Measurements from ENCODE around the gene ESRRA. TPM values are rescaled to one million over a fixed set of nuclear protein-coding genes. Genes with fewer than 3 reads are reported as not detected.

Gene ESRRA
- total RNA-seq: 10 to 100 TPM; 33.9 to 35.1 TPM

DNA sequence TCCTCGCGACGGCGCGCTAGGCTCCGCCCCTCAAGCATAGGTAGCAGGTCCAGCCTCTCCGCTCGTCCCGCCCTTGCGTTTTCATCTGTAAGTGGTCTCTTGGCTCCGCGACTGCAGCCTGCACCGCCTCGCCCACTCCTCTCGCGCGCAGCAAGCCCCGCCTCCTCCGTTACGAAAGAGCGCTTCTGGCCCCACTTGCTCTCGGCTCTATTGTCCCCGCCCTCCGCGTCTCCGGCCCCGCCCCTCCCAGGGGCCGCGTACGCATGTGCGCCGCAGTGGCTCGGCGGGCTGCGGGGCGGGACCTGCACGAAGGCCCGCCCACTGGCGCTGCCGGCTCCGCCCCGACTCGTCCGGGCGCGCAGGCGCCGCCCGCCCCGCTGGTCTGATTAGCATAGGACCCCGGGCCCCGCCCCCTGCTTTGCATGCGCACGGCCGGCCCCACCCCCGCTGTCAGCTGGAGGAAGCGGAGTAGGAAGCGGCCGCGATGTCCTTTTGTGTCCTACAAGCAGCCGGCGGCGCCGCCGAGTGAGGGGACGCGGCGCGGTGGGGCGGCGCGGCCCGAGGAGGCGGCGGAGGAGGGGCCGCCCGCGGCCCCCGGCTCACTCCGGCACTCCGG, at the start of gene ESRRA:
Gene ESRRA (plus strand): TSS at position 450 of the 616 bp plus-strand sequence. CDS start 1,656 bp downstream, outside the sequence.
- DNase-seq (peak; percentile 100), ATAC-seq (ENCODE audit: low read depth) (peak; percentile 77)
- peaks cover 23% of the 10 kb centered on the region for H3K4me1 Mint-ChIP-seq
- no peaks in the 10 kb centered on the region for H3K9me3 Mint-ChIP-seq
- POLR2A ChIA-PET: interaction anchor here (0.8 to 5.2 kb wide), 15 partner anchors 13 to 344 kb away, joined by 3 to 76 read pairs (median 14); partner anchors contain the start of genes BAD, CCDC88B, FERMT3 and FKBP2
- H3K27ac Mint-ChIP-seq: peak within 1 kb of the TSS; percentile 98
- peaks cover 19% of the 10 kb centered on the region for H3K27me3 Mint-ChIP-seq
- H3K4me3 Mint-ChIP-seq: peak within 1 kb of the TSS; percentile 94
- peaks cover 4% of the 10 kb centered on the region for H3K36me3 Mint-ChIP-seq

DNA sequence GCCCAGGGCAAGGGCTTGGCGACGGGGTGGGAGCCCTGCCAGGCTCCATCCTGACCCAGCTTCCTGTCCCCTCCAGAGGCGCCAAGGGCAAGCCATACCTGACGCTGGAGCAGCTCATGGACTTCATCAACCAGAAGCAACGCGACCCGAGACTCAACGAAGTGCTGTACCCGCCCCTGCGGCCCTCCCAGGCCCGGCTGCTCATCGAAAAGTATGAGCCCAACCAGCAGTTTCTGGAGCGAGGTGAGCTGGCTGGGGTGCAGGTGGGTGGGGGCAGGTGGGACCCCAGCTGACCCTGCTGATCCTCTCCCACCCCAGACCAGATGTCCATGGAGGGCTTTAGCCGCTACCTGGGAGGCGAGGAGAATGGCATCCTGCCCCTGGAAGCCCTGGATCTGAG, 49.0 kb upstream of the ESRRA start:
- Mint-ChIP-seq H3K4me3 (no peak overlapping the region), H3K27ac (no peak overlapping the region), H3K9me3 (no peaks in the 10 kb centered on the region), H3K4me1 (peaks cover 20% of the 10 kb centered on the region), H3K27me3 (no peaks in the 10 kb centered on the region), H3K36me3 (peaks cover 17% of the 10 kb centered on the region)
- POLR2A ChIA-PET: interaction anchor here (0.7 to 1.6 kb wide), 3 partner anchors 12 to 34 kb away, joined by 3 to 4 read pairs (median 4); partner anchors contain the start of gene FKBP2
- DNase-seq (no peak), ATAC-seq (ENCODE audit: low read depth) (no peak)

DNA sequence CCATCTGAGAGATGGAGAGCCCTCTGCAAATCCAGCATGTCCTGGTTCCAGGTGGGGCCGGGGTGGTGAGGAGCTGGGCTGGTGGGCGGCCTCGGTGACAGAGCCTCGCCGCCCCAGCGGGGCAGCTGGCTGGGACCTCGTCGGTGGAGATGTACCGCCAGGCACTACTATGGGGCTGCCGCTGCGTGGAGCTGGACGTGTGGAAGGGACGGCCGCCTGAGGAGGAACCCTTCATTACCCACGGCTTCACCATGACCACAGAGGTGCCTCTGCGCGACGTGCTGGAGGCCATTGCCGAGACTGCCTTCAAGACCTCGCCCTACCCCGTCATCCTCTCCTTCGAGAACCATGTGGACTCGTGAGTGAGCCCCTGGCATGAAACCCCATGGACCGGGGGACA, 47.0 kb upstream of the ESRRA start:
- DNase-seq (no peak), ATAC-seq (ENCODE audit: low read depth) (no peak)
- Mint-ChIP-seq H3K27ac (no peak overlapping the region), H3K9me3 (no peaks in the 10 kb centered on the region), H3K4me3 (no peak overlapping the region), H3K4me1 (peaks cover 14% of the 10 kb centered on the region), H3K36me3 (peaks cover 19% of the 10 kb centered on the region), H3K27me3 (no peaks in the 10 kb centered on the region)
- POLR2A ChIA-PET: interaction anchor here (0.9 to 1.2 kb wide), 3 partner anchors 11 to 54 kb away, joined by 3 read pairs; partner anchors contain the start of gene FKBP2

DNA sequence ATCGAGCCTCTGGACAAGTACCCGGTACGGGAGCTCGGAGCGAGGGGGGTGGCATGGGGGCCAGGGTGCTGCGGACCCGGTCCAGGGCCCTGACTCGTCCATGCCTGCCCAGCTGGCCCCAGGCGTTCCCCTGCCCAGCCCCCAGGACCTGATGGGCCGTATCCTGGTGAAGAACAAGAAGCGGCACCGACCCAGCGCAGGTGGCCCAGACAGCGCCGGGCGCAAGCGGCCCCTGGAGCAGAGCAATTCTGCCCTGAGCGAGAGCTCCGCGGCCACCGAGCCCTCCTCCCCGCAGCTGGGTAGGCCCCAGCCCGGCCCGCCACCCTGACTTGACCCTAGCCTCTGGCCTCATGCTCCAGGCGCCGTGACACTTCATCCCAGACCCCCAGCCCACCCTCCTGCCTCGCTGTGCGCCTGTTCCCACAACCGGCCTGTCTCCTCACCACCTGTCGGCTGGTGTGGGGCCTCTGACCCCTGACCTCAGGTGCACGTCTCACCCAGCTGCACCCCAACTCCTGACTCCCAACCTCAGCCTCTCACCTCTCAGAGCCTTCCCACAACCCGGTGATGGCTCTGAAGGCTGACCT, 46.3 kb upstream of the ESRRA start:
- H3K27me3 Mint-ChIP-seq: no peaks in the 10 kb centered on the region
- POLR2A ChIA-PET: interaction anchor here (0.9 to 1.2 kb wide), 2 partner anchors 10 to 18 kb away, joined by 3 read pairs; partner anchors contain the start of gene FKBP2
- H3K4me3 Mint-ChIP-seq: no peak overlapping the region
- H3K4me1 Mint-ChIP-seq: peaks cover 8% of the 10 kb centered on the region
- DNase-seq (no peak), ATAC-seq (ENCODE audit: low read depth) (no peak)
- no peak overlapping the region for H3K27ac Mint-ChIP-seq
- peaks cover 17% of the 10 kb centered on the region for H3K36me3 Mint-ChIP-seq
- no peaks in the 10 kb centered on the region for H3K9me3 Mint-ChIP-seq

DNA sequence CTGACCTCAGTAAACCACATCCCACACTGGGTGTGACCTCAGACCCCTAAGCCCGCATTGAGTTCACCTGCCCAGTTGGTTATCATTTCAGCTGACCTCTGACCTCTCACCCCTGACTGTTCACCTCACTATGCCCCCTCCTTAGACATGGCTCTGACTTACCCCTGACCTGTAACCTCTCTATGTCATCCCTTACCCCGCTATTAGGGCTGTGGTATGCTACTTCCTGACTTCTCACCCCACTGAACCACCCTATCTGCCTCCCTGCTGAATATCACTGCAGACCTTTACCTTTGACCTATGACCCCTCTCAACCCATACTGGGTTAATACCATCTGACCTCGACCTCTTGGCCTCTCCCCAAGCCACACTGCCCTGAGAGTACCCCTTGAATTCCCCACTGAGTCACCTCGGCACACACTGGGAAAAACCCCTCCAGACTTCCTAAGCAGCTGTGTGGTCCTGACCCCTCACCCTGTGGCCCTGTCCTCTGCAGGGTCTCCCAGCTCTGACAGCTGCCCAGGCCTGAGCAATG, 45.7 kb upstream of the ESRRA start:
- DNase-seq: no peak
- Mint-ChIP-seq H3K27ac (no peak overlapping the region), H3K36me3 (peaks cover 17% of the 10 kb centered on the region), H3K27me3 (no peaks in the 10 kb centered on the region), H3K9me3 (no peaks in the 10 kb centered on the region), H3K4me3 (no peak overlapping the region), H3K4me1 (peaks cover 7% of the 10 kb centered on the region)
- no peak for ATAC-seq (ENCODE audit: low read depth)
- POLR2A ChIA-PET: no interaction called here

DNA sequence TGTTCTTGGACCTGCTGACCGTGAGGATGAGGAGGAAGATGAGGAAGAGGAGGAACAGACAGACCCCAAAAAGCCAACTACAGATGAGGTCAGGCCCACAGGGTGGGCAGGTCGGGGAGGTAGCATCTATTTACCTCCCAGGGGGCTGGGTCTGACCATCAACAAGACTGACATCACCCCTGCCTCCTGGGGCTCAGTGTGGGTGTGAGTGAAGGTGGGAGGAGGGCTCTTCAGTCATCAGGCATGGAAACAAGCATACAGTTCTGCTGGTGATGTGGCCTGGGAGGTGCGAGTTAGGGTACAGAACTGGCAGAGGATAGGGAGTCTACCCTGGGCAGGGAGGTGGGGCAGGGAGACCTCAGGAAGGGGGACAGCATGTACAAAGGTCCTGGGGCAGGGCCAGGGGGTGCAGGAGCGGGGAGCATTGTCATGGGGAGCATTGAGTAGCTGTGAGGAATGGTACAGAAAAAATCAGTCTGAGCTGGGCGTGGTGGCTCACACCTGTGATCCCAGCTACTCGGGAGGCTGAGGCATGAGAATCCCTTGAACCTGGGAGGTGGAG, 45.1 kb upstream of the ESRRA start:
- POLR2A ChIA-PET: interaction anchor here (1.0 to 1.5 kb wide), 3 partner anchors 9 to 13 kb away, joined by 3 to 5 read pairs (median 3); partner anchors contain the start of gene PPP1R14B
- Mint-ChIP-seq H3K27me3 (no peaks in the 10 kb centered on the region), H3K27ac (peak overlapping the region; percentile 33), H3K36me3 (peaks cover 16% of the 10 kb centered on the region), H3K9me3 (no peaks in the 10 kb centered on the region), H3K4me3 (no peak overlapping the region), H3K4me1 (peaks cover 7% of the 10 kb centered on the region)
- ATAC-seq (ENCODE audit: low read depth) (no peak), DNase-seq (no peak)

DNA sequence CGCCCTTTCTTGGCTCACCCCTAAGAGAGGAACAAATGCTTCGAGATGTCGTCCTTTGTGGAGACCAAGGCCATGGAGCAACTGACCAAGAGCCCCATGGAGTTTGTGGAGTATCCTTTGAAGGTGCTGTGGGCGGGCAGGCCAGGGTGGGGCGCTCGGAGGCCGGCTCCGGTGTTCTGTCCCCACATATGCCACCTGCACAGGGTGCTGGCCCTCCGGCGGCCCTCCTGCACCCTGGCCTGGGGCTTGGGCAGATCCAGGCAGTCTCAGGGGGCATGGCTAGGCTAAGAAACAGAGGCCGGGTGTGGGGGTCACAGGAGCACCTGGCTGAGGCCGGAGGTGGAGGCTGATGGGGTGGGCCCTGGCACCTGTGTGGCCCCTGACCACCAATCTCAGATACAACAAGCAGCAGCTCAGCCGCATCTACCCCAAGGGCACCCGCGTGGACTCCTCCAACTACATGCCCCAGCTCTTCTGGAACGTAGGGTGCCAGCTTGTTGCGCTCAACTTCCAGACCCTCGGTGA, 43.7 kb upstream of the ESRRA start:
- no peak for ATAC-seq (ENCODE audit: low read depth)
- peaks cover 16% of the 10 kb centered on the region for H3K36me3 Mint-ChIP-seq
- no peaks in the 10 kb centered on the region for H3K27me3 Mint-ChIP-seq
- no peak overlapping the region for H3K27ac Mint-ChIP-seq
- POLR2A ChIA-PET: interaction anchor here (0.7 to 1.5 kb wide), 3 partner anchors 8 to 1421 kb away, joined by 3 read pairs; no protein-coding TSS in a partner anchor
- peaks cover 7% of the 10 kb centered on the region for H3K4me1 Mint-ChIP-seq
- no peak for DNase-seq
- H3K9me3 Mint-ChIP-seq: no peaks in the 10 kb centered on the region
- H3K4me3 Mint-ChIP-seq: no peak overlapping the region

DNA sequence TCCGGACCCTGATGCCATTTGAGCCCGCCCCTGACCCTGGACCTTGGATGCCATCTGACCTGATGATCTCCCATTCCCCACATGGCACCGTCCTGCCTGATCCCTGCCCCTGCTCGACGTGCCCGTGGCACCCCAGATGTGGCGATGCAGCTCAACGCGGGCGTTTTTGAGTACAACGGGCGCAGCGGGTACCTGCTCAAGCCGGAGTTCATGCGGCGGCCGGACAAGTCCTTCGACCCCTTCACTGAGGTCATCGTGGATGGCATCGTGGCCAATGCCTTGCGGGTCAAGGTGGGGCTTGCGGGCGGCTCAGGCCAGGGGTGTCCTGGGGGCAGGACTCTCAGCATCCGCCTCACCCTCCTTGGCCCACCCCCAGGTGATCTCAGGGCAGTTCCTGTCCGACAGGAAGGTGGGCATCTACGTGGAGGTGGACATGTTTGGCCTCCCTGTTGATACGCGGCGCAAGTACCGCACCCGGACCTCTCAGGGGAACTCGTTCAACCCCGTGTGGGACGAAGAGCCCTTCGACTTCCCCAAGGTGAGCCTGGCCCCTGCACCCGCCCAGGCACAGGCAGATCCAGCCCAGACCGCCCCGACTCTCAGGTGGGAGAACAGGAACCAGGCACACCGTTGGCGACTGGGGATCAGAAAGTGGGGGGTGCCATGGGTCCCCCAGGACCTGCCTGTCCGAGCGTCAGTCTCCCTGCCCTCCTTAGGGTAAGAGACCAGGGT, 42.9 kb upstream of the ESRRA start:
- Mint-ChIP-seq H3K4me1 (peaks cover 7% of the 10 kb centered on the region), H3K27ac (no peak overlapping the region), H3K36me3 (peaks cover 16% of the 10 kb centered on the region), H3K4me3 (no peak overlapping the region), H3K27me3 (no peaks in the 10 kb centered on the region), H3K9me3 (no peaks in the 10 kb centered on the region)
- ATAC-seq (ENCODE audit: low read depth) (no peak), DNase-seq (no peak)
- POLR2A ChIA-PET: no interaction called here

DNA sequence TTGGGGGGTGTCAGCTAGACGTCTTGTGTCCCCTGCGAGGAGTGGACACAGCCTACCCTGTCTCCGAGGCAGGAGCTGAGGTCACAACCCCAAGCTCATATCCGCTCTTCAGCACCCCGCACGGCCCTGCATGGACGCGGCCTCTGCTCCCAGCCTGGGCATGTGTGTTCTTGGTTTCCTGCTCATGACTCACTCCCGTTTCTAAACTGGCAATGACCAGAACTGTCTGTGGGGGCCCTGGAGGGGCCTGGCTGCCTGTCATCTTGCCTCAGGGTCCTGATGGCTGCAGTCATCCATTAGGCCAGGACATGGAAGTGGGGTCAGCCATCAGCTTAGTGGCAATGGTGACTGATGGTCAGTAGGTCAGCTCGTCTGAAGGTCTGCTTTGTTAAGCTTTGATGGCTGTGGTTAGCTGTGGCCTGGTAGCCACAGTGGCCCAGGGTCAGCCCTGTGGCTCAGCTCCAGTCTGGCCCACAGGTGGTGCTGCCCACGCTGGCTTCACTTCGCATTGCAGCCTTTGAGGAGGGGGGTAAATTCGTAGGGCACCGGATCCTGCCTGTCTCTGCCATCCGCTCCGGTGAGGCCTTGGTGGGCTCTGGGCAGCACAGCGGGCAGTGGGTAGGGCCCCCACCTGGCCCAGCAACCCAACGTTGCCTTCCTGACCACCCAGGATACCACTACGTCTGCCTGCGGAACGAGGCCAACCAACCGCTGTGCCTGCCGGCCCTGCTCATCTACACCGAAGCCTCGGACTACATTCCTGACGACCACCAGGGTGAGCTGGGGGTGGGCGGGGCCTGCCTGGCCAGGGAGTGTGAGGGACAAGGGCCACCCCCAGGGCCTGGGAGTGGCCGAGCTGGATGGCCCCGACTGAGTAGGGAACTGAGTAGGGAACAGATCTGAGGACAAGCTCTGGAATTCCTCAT, 42.0 kb upstream of the ESRRA start:
- H3K27me3 Mint-ChIP-seq: no peaks in the 10 kb centered on the region
- H3K4me3 Mint-ChIP-seq: no peak overlapping the region
- no peaks in the 10 kb centered on the region for H3K9me3 Mint-ChIP-seq
- POLR2A ChIA-PET: no interaction called here
- H3K27ac Mint-ChIP-seq: no peak overlapping the region
- no peak for DNase-seq
- peaks cover 18% of the 10 kb centered on the region for H3K36me3 Mint-ChIP-seq
- H3K4me1 Mint-ChIP-seq: peaks cover 15% of the 10 kb centered on the region
- no peak for ATAC-seq (ENCODE audit: low read depth)

DNA sequence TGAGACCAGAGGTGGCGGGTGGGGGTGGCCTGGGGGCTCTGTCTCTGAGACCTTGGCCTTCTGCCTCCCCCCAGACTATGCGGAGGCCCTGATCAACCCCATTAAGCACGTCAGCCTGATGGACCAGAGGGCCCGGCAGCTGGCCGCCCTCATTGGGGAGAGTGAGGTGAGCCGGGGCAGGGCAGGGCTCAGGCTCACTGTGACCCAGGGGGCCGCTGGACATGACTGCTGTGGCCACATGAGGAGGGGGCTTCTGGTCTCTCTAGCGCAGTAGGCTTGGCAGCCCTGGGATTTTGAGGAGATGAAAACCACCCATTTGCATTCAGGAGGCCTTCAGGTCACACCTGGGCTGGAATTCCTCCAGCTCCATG, 41.4 kb upstream of the ESRRA start:
- Mint-ChIP-seq H3K36me3 (peaks cover 19% of the 10 kb centered on the region), H3K27ac (no peak overlapping the region), H3K4me3 (no peak overlapping the region), H3K9me3 (no peaks in the 10 kb centered on the region), H3K27me3 (no peaks in the 10 kb centered on the region), H3K4me1 (peaks cover 18% of the 10 kb centered on the region)
- ATAC-seq (ENCODE audit: low read depth) (no peak), DNase-seq (no peak)
- POLR2A ChIA-PET: no interaction called here

DNA sequence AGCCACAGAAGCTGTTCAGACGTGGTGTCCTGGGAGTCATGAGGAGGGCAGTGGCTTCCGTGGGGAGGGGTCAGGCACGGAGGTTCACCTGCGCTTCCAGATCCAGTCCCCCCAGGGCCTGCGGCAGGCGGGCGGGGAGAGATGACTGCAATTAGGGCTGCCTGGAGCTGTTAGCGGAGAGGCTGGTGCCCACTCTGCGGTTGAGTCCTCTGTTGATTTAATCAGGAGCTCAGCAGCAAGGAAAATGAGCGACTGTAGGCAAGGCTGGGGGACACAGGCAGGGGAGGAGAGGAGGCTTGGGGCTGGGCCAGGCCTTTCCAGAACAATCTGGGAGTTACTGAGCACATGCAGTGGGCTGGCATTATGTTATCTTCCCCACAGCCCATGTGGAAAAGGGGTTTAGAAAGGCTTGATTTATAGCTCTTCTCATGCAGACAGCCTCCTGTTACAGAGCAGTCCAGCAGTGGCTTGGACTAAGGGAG, 40.9 kb upstream of the ESRRA start:
- H3K27me3 Mint-ChIP-seq: no peaks in the 10 kb centered on the region
- DNase-seq (no peak), ATAC-seq (ENCODE audit: low read depth) (no peak)
- POLR2A ChIA-PET: interaction anchor here (0.6 to 1.5 kb wide), 3 partner anchors 13 to 23 kb away, joined by 3 to 7 read pairs (median 5); partner anchors contain the start of genes FKBP2 and PLCB3
- H3K4me3 Mint-ChIP-seq: no peak overlapping the region
- peaks cover 19% of the 10 kb centered on the region for H3K36me3 Mint-ChIP-seq
- no peaks in the 10 kb centered on the region for H3K9me3 Mint-ChIP-seq
- no peak overlapping the region for H3K27ac Mint-ChIP-seq
- H3K4me1 Mint-ChIP-seq: peaks cover 19% of the 10 kb centered on the region

Measured in activated naive CD8-positive, alpha-beta T cell treated with anti-CD3 and anti-CD28 coated beads, Interleukin-2, amount 10 ng/mL, durations not matched to agents 7 days and 5 days (primary cell).